IMR-90 (cell line): ENCODE measurements around the gene ZBTB39. TPM values are rescaled to one million over a fixed set of nuclear protein-coding genes. Genes with fewer than 3 reads are reported as not detected.

ENCODE experiments used
- CHD1 ChIP-seq: IDR thresholded peaks from 2 replicates; pipeline ENCODE4 v1.6.1; 2012; ENCODE audit warnings: low read depth, low read length, improper control_type of control experiment
- MXI1 ChIP-seq: IDR thresholded peaks from 2 replicates; pipeline ENCODE4 v1.6.1; 2012; ENCODE audit warnings: low read depth, mild to moderate bottlenecking, low read length, moderate library complexity, borderline replicate concordance
- NFE2L2 ChIP-seq: fragments of 150-350 bp; IDR thresholded peaks from 2 replicates; pipeline ENCODE4 v1.6.1; 2016; ENCODE audit warnings: low read depth, mild to moderate bottlenecking, low read length
- USF2 ChIP-seq: fragments of 150-350 bp; IDR thresholded peaks from 2 replicates; pipeline ENCODE4 v1.6.1; 2017; ENCODE audit warnings: mild to moderate bottlenecking, antibody characterized with exemption, low read length, low read depth
- polyA plus RNA-seq, 3 experiments: library from polyadenylated mRNA; depleted of rRNA; stranded (reverse); fragments of >200 nt; gene quantifications; 2 replicates each; pipeline ENCODE4 v1.2.3, GENCODE V29; 2012; ENCODE audit warnings: low replicate concordance in 1 of 3
- total RNA-seq: library from RNA; depleted of rRNA; stranded (reverse); fragments of >200 nt; gene quantifications from 2 replicates; pipeline ENCODE4 v1.2.3, GENCODE V29; 2012

ZBTB39 gene
- total and polyA plus RNA-seq, 2 of the 4 experiments (the other 2 are of a cell fraction), result 4.0 to 5.2 TPM

GRCh38 chr12:57046947-57047890, 40.9 kb upstream of the ZBTB39 start (continued):
- TF ChIP-seq CHD1, result no peak
- TF ChIP-seq NFE2L2, result no peak
- TF ChIP-seq MXI1, result no peak
- TF ChIP-seq USF2, result no peak
